ENCODE results near the gene MICAL2. TPM values are rescaled to one million over a fixed set of nuclear protein-coding genes. Genes with fewer than 3 reads are reported as not detected.
A peak's percentile ranks its signal among the peaks of the same experiment; 100 is the strongest.

MICAL2 gene
- polyA plus RNA-seq, 2 donors: 4.5 to 6.2 TPM

GRCh38 chr11:12224537-12224893, 114.1 kb downstream of the MICAL2 start:
- Histone ChIP-seq H3K4me3 (ENCODE audit: low read depth in 1 of 2, low read length in 2 of 2) (no peak overlapping the region), H3K27me3 (ENCODE audit: control insufficient read depth in 1 of 2, insufficient read depth in 2 of 2, low read length in 2 of 2) (no peaks in the 10 kb centered on the region), H3K4me1 (ENCODE audit: control insufficient read depth in 2 of 2, insufficient read depth in 2 of 2, low read length in 1 of 2) (peaks cover 5 to 9% of the 10 kb centered on the region in 2 donors), H3K27ac (ENCODE audit: low read depth in 2 of 2, low read length in 1 of 2) (peak overlapping the region; percentile 18 to 85), H3K36me3 (ENCODE audit: control insufficient read depth in 2 of 2, insufficient read depth in 2 of 2, low read length in 1 of 2) (peaks cover 3 to 14% of the 10 kb centered on the region in 2 donors), H3K9me3 (ENCODE audit: control insufficient read depth in 2 of 2, insufficient read depth in 1 of 2, low read depth in 1 of 2, low read length in 1 of 2) (no peaks in the 10 kb centered on the region)
- 59 to 68% methylated on average over 12 of the region's 12 CpGs for WGBS, 2 donors

DNA sequence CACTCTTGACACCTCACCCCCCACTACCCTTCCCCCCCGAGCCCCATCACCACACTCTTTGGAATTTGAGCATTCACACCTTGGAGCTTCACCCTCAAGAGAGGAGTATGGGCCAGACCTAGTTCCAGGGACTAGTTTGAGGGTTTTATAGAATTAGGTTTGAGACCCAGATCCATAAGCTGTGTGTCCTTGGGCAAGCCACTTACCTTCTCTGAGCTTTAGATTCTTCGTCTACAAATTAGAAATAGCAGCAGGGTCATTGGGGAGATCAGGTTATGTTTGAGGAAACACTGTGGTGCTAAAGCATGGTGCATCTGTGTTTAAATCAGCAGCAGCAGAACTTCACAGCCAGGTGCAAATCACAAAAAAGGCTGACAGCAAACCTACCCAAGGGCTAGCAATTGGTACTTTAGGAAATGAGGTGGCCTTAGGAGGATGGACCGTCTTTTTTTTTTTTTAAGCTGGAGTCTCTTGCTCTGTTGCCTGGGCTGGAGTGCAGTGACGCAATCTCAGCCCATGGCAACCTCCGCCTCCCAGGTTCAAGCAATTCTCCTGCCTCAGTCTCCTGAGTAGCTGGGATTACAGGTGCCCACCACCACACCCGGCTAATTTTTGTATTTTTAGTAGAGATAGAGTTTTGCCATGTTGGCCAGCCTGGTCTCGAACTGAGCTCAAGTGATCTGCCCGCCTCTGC, 114.8 kb downstream of the MICAL2 start:
- WGBS, 2 donors: 88 to 90% methylated on average over 8 of the region's 8 CpGs
- Histone ChIP-seq H3K9me3 (ENCODE audit: control insufficient read depth in 2 of 2, insufficient read depth in 1 of 2, low read depth in 1 of 2, low read length in 1 of 2) (no peaks in the 10 kb centered on the region), H3K4me1 (ENCODE audit: control insufficient read depth in 2 of 2, insufficient read depth in 2 of 2, low read length in 1 of 2) (peaks cover 5 to 9% of the 10 kb centered on the region in 2 donors), H3K4me3 (ENCODE audit: low read depth in 1 of 2, low read length in 2 of 2) (no peak overlapping the region), H3K36me3 (ENCODE audit: control insufficient read depth in 2 of 2, insufficient read depth in 2 of 2, low read length in 1 of 2) (peaks cover 3 to 17% of the 10 kb centered on the region in 2 donors), H3K27ac (ENCODE audit: low read depth in 2 of 2, low read length in 1 of 2) (no peak overlapping the region), H3K27me3 (ENCODE audit: control insufficient read depth in 1 of 2, insufficient read depth in 2 of 2, low read length in 2 of 2) (no peaks in the 10 kb centered on the region)

DNA sequence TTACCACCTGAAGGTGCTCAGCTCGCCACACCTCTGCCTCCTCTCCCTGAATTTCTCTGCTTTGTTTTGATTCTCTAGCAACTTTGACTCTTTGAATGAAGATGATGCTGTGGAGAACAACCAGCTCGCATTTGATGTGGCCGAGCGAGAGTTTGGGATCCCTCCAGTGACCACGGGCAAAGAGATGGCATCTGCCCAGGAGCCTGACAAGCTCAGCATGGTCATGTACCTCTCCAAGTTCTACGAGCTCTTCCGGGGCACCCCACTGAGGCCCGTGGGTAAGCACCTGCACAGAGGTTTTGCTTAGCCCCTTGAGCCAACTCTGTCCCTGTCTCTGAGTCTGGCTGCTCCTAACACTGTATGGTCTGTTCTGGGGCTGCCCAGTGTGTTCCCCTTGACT, 115.7 kb downstream of the MICAL2 start:
- WGBS, 2 donors: 93 to 96% methylated on average over 8 of the region's 8 CpGs
- H3K36me3 ChIP-seq (ENCODE audit: control insufficient read depth in 2 of 2, insufficient read depth in 2 of 2, low read length in 1 of 2): peaks cover 3 to 19% of the 10 kb centered on the region in 2 donors

DNA sequence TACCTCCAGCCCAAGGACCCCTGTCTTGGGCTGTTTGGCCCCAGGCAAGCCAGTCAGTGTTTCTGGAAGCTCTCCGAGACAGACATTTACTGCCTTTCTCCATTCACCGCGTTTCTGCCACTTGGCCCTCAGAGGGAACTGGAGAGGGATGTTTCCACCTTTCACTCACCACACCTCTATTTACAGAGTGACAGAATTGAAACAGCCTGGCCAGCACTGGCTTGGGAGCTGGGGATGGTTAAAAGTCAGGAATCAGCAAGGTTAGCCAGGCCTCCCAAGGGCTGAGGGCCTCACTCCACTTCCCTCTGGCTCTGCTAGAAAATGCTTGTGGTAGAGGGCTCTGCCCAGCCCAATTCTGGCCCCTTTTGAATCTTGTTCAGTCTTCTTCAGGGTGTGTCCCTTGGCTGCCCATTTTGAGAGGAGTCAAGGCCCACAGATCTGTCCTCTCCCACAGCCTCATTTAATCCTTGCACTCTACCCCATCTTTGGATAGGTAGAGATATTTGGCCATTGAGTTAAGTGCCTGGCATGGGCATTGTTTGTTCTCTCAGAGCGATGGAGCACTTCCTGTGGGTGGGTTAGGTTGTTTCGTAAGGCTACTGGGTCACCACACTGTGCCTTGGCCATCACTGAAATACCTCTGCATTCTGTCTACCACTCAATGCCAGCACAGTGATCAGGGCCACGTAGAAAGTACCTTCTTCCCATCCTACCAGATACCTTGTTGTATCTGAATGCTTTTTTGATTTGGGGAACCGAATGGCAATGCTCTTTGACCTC, 119.2 kb downstream of the MICAL2 start:
- Histone ChIP-seq H3K27me3 (ENCODE audit: control insufficient read depth in 1 of 2, insufficient read depth in 2 of 2, low read length in 2 of 2) (no peaks in the 10 kb centered on the region), H3K36me3 (ENCODE audit: control insufficient read depth in 2 of 2, insufficient read depth in 2 of 2, low read length in 1 of 2) (peaks cover 0 to 19% of the 10 kb centered on the region in 2 donors), H3K27ac (ENCODE audit: low read depth in 2 of 2, low read length in 1 of 2) (no peak overlapping the region), H3K4me3 (ENCODE audit: low read depth in 1 of 2, low read length in 2 of 2) (no peak overlapping the region), H3K4me1 (ENCODE audit: control insufficient read depth in 2 of 2, insufficient read depth in 2 of 2, low read length in 1 of 2) (no peaks in the 10 kb centered on the region), H3K9me3 (ENCODE audit: control insufficient read depth in 2 of 2, insufficient read depth in 1 of 2, low read depth in 1 of 2, low read length in 1 of 2) (no peaks in the 10 kb centered on the region)
- WGBS, 2 donors: 83 to 87% methylated on average over 7 of the region's 7 CpGs

More for the DNA sequence above, 115.7 kb downstream of the MICAL2 start:
- no peaks in the 10 kb centered on the region for H3K27me3 ChIP-seq (ENCODE audit: control insufficient read depth in 1 of 2, insufficient read depth in 2 of 2, low read length in 2 of 2)
- no peak overlapping the region for H3K4me3 ChIP-seq (ENCODE audit: low read depth in 1 of 2, low read length in 2 of 2)
- no peaks in the 10 kb centered on the region for H3K9me3 ChIP-seq (ENCODE audit: control insufficient read depth in 2 of 2, insufficient read depth in 1 of 2, low read depth in 1 of 2, low read length in 1 of 2)
- H3K4me1 ChIP-seq (ENCODE audit: control insufficient read depth in 2 of 2, insufficient read depth in 2 of 2, low read length in 1 of 2): peaks cover 5 to 9% of the 10 kb centered on the region in 2 donors
- H3K27ac ChIP-seq (ENCODE audit: low read depth in 2 of 2, low read length in 1 of 2): no peak overlapping the region

- H3K9me3 ChIP-seq (ENCODE audit: control insufficient read depth in 2 of 2, insufficient read depth in 1 of 2, low read depth in 1 of 2, low read length in 1 of 2): no peaks in the 10 kb centered on the region
- no peaks in the 10 kb centered on the region for H3K27me3 ChIP-seq (ENCODE audit: control insufficient read depth in 1 of 2, insufficient read depth in 2 of 2, low read length in 2 of 2)
- 61 to 65% methylated on average over 1 of the region's 1 CpG for WGBS, 2 donors
- peaks cover 0 to 9% of the 10 kb centered on the region in 2 donors for H3K36me3 ChIP-seq (ENCODE audit: control insufficient read depth in 2 of 2, insufficient read depth in 2 of 2, low read length in 1 of 2)
- H3K4me3 ChIP-seq (ENCODE audit: low read depth in 1 of 2, low read length in 2 of 2): no peak overlapping the region
- H3K27ac ChIP-seq (ENCODE audit: low read depth in 2 of 2, low read length in 1 of 2): no peak overlapping the region
- no peaks in the 10 kb centered on the region for H3K4me1 ChIP-seq (ENCODE audit: control insufficient read depth in 2 of 2, insufficient read depth in 2 of 2, low read length in 1 of 2)
Measured at GRCh38 chr11:12232160-12232559, 121.8 kb downstream of the MICAL2 start.

DNA sequence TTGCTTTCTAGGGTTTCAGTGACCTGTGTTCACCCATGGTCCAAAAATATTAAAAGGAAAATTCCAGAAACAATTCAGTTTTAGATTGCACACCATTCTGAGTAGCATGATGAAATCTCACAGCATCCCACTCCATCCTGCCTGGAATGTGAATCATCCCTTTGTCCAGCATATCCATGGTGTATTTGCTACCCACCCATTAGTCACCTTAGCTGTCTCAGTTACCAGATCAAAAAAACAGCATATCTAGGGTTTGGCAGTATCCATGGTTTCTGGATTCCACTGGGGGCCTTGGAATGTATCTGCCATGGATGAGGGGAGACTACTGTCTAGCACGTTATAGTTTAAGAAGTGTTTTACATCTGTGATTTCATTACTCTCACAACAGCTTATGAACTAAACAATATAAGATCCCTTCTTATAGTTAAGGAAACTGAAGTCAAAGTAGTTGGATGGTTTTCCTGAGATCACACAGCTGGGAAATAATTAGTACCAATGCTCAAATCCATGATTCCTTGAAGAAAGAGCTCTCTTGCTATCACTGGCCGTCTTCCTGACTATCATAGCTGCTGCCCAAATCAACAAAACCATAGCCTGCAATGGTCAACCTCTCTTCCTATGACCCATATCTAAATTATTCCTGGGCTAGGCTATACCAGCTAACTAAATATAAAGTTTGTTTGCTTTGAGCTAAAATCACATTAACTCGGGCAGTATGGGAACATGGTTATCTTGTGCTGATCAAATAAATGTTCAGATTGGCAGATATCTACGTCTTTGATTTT, 122.6 kb downstream of the MICAL2 start:
- Histone ChIP-seq H3K27ac (ENCODE audit: low read depth in 2 of 2, low read length in 1 of 2) (no peak overlapping the region), H3K4me1 (ENCODE audit: control insufficient read depth in 2 of 2, insufficient read depth in 2 of 2, low read length in 1 of 2) (no peaks in the 10 kb centered on the region), H3K4me3 (ENCODE audit: low read depth in 1 of 2, low read length in 2 of 2) (no peak overlapping the region), H3K36me3 (ENCODE audit: control insufficient read depth in 2 of 2, insufficient read depth in 2 of 2, low read length in 1 of 2) (peaks cover 0 to 8% of the 10 kb centered on the region in 2 donors), H3K27me3 (ENCODE audit: control insufficient read depth in 1 of 2, insufficient read depth in 2 of 2, low read length in 2 of 2) (no peaks in the 10 kb centered on the region), H3K9me3 (ENCODE audit: control insufficient read depth in 2 of 2, insufficient read depth in 1 of 2, low read depth in 1 of 2, low read length in 1 of 2) (no peaks in the 10 kb centered on the region)
- WGBS, 2 donors: 81 to 82% methylated on average over 4 of the region's 4 CpGs

DNA sequence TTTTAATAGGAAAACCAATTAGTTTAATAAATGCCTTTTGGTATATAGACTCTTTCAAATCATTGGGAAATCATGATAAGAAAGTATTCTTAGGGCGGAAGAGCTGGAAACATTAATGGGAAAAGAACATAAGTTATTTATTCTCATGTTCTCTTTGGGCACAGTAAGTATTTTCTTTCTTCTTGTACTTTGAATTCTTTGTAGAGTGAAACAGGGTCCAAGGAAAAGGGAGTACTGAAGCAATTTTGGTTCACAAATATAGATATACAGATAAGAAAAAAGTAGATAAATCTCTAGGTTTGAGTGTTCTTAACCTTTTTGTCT, 123.2 kb downstream of the MICAL2 start:
- WGBS, 2 donors: 76 to 97% methylated on average over 1 of the region's 1 CpG
- Histone ChIP-seq H3K36me3 (ENCODE audit: control insufficient read depth in 2 of 2, insufficient read depth in 2 of 2, low read length in 1 of 2) (peaks cover 0 to 8% of the 10 kb centered on the region in 2 donors), H3K4me3 (ENCODE audit: low read depth in 1 of 2, low read length in 2 of 2) (no peak overlapping the region), H3K27me3 (ENCODE audit: control insufficient read depth in 1 of 2, insufficient read depth in 2 of 2, low read length in 2 of 2) (no peaks in the 10 kb centered on the region), H3K4me1 (ENCODE audit: control insufficient read depth in 2 of 2, insufficient read depth in 2 of 2, low read length in 1 of 2) (no peaks in the 10 kb centered on the region), H3K9me3 (ENCODE audit: control insufficient read depth in 2 of 2, insufficient read depth in 1 of 2, low read depth in 1 of 2, low read length in 1 of 2) (no peaks in the 10 kb centered on the region), H3K27ac (ENCODE audit: low read depth in 2 of 2, low read length in 1 of 2) (no peak overlapping the region)

DNA sequence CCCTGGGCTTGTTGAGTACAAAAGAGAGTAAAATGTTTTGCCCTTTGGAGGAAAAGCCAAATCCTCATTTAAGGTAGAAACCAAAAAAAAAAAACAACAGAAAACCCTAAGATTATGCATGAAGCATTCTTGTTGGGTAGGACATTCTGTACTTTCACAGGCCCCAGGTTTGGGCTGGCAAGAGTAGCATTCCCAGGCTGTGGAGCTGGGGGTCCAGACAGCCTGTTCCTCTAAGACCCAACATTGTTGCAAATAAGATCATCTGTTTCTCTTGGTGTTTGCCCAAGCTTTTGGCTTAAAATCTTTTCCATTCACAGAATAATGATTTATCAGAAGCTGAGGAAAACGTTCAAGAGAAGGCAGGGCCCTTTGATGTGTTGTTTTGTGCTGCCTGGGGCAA, 123.8 kb downstream of the MICAL2 start:
- Histone ChIP-seq H3K4me1 (ENCODE audit: control insufficient read depth in 2 of 2, insufficient read depth in 2 of 2, low read length in 1 of 2) (no peaks in the 10 kb centered on the region), H3K27ac (ENCODE audit: low read depth in 2 of 2, low read length in 1 of 2) (peak overlapping the region in 1 of 2 donors; percentile 45), H3K27me3 (ENCODE audit: control insufficient read depth in 1 of 2, insufficient read depth in 2 of 2, low read length in 2 of 2) (no peaks in the 10 kb centered on the region), H3K9me3 (ENCODE audit: control insufficient read depth in 2 of 2, insufficient read depth in 1 of 2, low read depth in 1 of 2, low read length in 1 of 2) (no peaks in the 10 kb centered on the region), H3K36me3 (ENCODE audit: control insufficient read depth in 2 of 2, insufficient read depth in 2 of 2, low read length in 1 of 2) (peaks cover 0 to 8% of the 10 kb centered on the region in 2 donors), H3K4me3 (ENCODE audit: low read depth in 1 of 2, low read length in 2 of 2) (no peak overlapping the region)
- WGBS, 2 donors: 19 to 30% methylated on average over 1 of the region's 1 CpG

GRCh38 chr11:12235080-12235479, 124.7 kb downstream of the MICAL2 start:
- H3K4me1 ChIP-seq (ENCODE audit: control insufficient read depth in 2 of 2, insufficient read depth in 2 of 2, low read length in 1 of 2): no peaks in the 10 kb centered on the region
- peaks cover 0 to 5% of the 10 kb centered on the region in 2 donors for H3K36me3 ChIP-seq (ENCODE audit: control insufficient read depth in 2 of 2, insufficient read depth in 2 of 2, low read length in 1 of 2)
- H3K27me3 ChIP-seq (ENCODE audit: control insufficient read depth in 1 of 2, insufficient read depth in 2 of 2, low read length in 2 of 2): no peaks in the 10 kb centered on the region
- no peaks in the 10 kb centered on the region for H3K9me3 ChIP-seq (ENCODE audit: control insufficient read depth in 2 of 2, insufficient read depth in 1 of 2, low read depth in 1 of 2, low read length in 1 of 2)
- 93 to 98% methylated on average over 6 of the region's 6 CpGs for WGBS, 2 donors
- H3K27ac ChIP-seq (ENCODE audit: low read depth in 2 of 2, low read length in 1 of 2): peak overlapping the region in 1 of 2 donors; percentile 16
- H3K4me3 ChIP-seq (ENCODE audit: low read depth in 1 of 2, low read length in 2 of 2): no peak overlapping the region
